HG03280 (cell line): Measurements from ENCODE around the gene LRRC74A.
A peak's percentile ranks its signal among the peaks of the same experiment; 100 is the strongest.

Experiments used
- ATAC-seq: cut with Tn5 transposase; IDR thresholded peaks from one replicate; pipeline ENCODE4 v1.9.1; 2021; ENCODE audit warnings: mild to moderate bottlenecking, moderate library complexity; ENCODE audit not compliant: unreplicated experiment

LRRC74A gene

DNA sequence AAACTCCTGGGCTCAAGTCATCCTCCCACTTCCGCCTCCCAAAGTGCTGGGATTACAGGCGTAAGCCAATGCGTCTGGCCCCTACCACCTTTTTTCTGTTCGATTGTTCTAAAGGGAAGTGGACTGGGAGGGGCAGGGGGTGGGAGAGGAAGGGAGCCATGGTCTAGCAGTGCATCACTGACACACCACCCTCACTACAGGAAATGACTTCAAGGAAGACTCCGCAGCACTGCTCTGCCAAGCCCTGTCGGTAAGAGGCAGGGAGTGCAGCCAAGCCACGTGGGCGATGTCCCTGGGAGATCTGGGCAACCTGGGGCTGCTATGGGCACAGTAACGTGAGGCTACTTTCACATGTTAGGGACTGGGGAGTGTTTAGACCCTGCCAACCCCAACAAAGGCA lies 18.0 kb downstream of the LRRC74A start:
- ATAC-seq = no peak

GRCh38 chr14:76846331-76847047 lies 20.3 kb downstream of the LRRC74A start:
- ATAC-seq = no peak

- no peak for ATAC-seq
Measured at GRCh38 chr14:76848879-76849278, 22.7 kb downstream of the LRRC74A start.

DNA sequence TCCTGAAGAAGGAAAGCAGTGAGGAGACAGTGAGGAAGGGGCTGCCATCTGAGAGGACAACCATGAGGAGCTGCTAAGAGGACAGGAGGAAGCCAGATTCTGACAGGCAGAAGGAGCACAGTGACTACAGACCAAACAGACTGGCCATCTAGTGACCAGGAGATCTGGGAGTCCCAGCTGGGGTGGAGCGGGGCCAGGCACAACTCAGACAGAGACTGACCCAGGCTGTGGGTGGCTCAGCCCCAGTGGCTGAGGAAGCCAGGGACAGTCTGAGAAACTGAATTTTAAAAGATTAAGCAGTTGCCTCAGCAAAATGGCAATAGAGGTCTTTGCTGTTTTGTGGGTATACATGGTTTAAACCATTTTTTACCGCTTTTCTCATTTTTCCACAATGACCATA lies 28.9 kb downstream of the LRRC74A start:
- ATAC-seq = no peak

DNA sequence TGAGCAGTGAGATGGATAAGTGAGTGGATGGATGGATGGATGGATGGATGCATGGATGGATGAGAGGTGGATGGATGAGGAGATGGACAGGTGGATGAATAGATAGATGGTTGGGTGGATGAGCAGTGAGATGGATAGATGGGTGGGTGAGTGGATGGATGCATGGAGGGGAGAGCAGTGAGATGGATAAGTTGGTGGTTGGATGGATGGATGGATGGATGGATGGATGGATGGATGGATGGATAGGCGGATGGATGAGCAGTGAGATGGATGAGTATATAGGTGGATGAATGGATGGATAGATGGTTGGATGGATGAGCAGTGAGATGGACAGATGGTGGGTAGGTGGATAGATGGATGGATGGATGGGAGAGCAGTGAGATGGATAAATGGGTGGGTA lies 30.6 kb downstream of the LRRC74A start:
- no peak for ATAC-seq

GRCh38 chr14:76861574-76862255 lies 35.5 kb downstream of the LRRC74A start:
- no peak for ATAC-seq

GRCh38 chr14:76862546-76863282 lies 36.5 kb downstream of the LRRC74A start:
- no peak for ATAC-seq

DNA sequence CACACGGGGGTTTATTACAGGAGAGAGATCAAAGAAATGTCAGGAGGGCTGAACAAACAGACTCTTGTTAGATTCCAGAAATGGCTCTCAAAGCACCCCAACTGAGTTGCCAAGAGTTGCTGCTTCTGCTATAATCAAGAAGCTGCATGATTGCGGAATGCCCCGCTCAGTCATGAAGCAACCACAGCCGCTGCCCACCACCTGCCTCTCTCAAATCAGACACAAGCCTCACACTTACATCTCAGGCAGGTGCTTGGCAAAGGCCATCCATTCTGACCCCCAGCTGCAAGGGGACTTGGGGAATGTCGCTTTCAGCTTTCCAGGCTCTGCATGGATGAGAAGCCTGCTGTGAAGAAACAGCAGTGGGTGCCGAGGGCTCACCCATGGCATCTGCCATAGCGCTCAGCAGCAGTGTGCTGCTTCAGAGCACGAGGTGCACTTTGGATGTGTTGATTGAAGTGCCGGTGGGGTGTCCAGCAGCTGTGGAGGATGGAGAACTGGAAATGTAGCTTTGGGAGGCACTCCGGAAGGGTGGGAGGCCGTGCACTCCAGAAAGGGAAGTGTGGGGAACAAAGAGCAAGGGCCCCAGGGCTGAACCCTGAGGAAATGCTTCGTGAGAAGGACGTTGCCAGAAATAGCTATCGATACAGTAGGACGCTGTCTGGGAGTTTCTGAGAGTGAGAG lies 37.7 kb downstream of the LRRC74A start:
- ATAC-seq = no peak

- no peak for ATAC-seq
Measured at GRCh38 chr14:76866456-76866855, 40.2 kb downstream of the LRRC74A start.

DNA sequence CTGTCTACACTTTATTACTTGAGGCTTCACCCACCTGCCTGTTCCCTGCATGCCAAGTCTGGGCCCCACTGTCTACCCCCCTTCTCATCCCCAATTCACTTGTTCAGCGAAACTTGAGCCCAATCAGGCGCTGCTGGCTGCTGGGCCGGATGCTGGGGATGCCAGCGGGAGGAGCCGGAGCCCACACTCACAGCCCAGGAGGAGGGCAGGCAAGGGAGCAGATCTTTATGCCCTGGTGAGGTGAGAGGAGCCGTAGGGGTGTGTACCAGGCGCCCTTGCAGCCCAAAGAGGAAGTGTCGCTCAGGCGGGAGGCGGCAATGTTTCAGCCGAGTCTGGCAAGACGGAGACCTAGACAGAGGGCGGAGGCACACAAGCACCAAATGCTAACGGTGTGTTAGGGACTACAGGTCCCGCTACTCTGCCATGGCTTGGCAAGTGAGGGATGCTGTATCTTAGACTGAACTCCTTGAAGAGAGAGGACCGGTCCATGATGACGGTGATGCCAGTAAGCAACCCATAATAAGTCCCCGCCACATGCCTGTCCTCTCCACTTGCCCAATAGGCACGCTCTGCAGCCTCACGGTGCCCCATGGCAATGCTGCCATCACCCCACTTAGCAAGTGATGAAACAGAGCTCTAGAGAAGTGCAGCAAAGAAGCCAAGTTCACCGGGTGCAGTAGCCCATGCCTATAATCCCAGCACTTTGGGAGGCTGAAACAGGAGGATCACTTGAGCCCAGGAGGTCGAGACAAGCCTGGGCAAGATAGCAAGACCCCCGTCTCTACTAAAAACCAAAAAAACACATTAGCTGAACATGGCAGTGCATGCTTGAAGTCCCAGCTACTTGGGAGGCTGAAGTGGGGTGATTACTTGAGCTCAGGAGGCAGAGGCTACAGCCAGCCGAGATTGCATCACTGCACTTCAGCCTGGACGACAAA lies 41.6 kb downstream of the LRRC74A start:
- ATAC-seq = no peak

- ATAC-seq = no peak
Measured at GRCh38 chr14:76868454-76869170, 42.4 kb downstream of the LRRC74A start.

GRCh38 chr14:76870166-76870565 lies 44.0 kb downstream of the LRRC74A start:
- no peak for ATAC-seq

GRCh38 chr14:76872796-76873432 lies 46.7 kb downstream of the LRRC74A start:
- ATAC-seq = peak; percentile 48

DNA sequence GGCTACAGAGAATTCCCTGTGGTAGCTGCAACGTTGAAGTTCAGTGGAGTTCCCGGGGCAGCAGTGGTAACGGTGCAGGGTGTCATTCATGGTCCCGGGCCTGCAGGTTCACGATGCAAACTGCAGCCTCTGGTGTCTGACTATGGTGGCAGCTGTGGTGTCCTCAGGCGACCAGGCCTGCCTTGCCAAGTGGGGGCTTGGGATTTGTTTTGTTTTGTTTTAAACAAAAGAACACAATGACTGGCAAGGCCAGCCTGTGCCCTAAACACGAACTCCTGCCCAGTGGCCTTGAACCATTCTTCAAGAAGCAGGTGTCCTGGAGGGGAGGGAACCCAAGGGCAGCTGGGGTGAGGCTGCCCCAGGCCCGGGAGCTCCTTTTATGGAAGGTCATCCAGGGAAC lies 48.5 kb downstream of the LRRC74A start:
- no peak for ATAC-seq

- no peak for ATAC-seq
Measured at GRCh38 chr14:76876076-76876475, 49.9 kb downstream of the LRRC74A start.

GRCh38 chr14:76877871-76878270 lies 51.7 kb downstream of the LRRC74A start:
- no peak for ATAC-seq

GRCh38 chr14:76880449-76880848 lies 54.2 kb downstream of the LRRC74A start:
- ATAC-seq = no peak

- ATAC-seq = no peak
Measured at GRCh38 chr14:76881348-76881747, 55.1 kb downstream of the LRRC74A start.

DNA sequence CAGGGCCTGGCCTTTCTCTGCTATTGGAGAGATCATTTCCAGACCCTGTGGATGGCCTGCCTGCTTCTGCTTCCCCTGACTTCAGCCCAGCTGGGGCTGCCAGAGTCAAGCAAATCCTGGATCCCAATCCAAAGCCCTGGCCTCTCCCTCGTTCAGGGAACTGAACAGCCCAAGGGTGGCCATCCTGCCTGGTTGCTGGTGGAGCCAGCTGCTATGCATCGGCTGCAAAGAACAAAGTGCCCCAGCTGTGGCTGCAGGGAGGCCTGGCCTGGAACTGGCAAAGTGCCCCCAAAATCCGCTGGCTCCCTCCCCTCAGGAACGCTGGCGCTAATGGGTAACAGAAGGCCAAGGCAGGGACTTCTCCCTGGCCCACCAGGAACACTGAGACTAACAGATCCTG lies 56.4 kb downstream of the LRRC74A start:
- no peak for ATAC-seq
